ENCODE measurements around the gene PRRT1.
"Not testable (repeated sequence)": the region's sequence is repeated elsewhere in the genome, so short reads cannot be mapped to it uniquely, and the experiment has no call there.

The PRRT1 gene

GRCh38 chr6:32149092-32149755 lies 2.5 kb downstream of the PRRT1 start:
- DNase-seq: no peak

- no peak for DNase-seq
These were observed 3.2 kb downstream of the PRRT1 start for GRCh38 chr6:32148289-32149091.

GRCh38 chr6:32147401-32148132 lies 4.2 kb downstream of the PRRT1 start:
- no peak for DNase-seq

- no peak for DNase-seq
These were observed 5.1 kb downstream of the PRRT1 start for GRCh38 chr6:32146687-32147086.

GRCh38 chr6:32146287-32146686 lies 5.5 kb downstream of the PRRT1 start:
- no peak for DNase-seq

- DNase-seq: not testable (repeated sequence)
These were observed 7.5 kb downstream of the PRRT1 start for GRCh38 chr6:32144238-32144637.

- DNase-seq: no peak
These were observed 11.2 kb downstream of the PRRT1 start for GRCh38 chr6:32140420-32141046.

- no peak for DNase-seq
These were observed 12.1 kb downstream of the PRRT1 start for GRCh38 chr6:32139590-32139989.

GRCh38 chr6:32137454-32137853 lies 14.3 kb downstream of the PRRT1 start:
- DNase-seq: no peak

GRCh38 chr6:32133786-32134185 lies 18.0 kb downstream of the PRRT1 start:
- no peak for DNase-seq

GRCh38 chr6:32132110-32132509 lies 19.6 kb downstream of the PRRT1 start:
- DNase-seq: no peak

- no peak for DNase-seq
These were observed 20.2 kb downstream of the PRRT1 start for GRCh38 chr6:32131439-32131948.

- DNase-seq: no peak
These were observed 22.2 kb downstream of the PRRT1 start for GRCh38 chr6:32129297-32130088.

- no peak for DNase-seq
These were observed 22.9 kb downstream of the PRRT1 start for GRCh38 chr6:32128751-32129296.

GRCh38 chr6:32127717-32128592 lies 23.8 kb downstream of the PRRT1 start, which contains the start of gene ATF6B:
Gene ATF6B, minus strand, starts transcription at chr6:32128246. Its CDS starts 39 bp downstream, at chr6:32128207.
- DNase-seq: peak; percentile 93

- no peak for DNase-seq
These were observed 24.4 kb downstream of the PRRT1 start for GRCh38 chr6:32127409-32127716.

- no peak for DNase-seq
These were observed 24.9 kb downstream of the PRRT1 start for GRCh38 chr6:32126880-32127279.

GRCh38 chr6:32123681-32124080 lies 28.1 kb downstream of the PRRT1 start:
- DNase-seq: no peak

GRCh38 chr6:32120573-32121059 lies 31.1 kb downstream of the PRRT1 start:
- no peak for DNase-seq

- DNase-seq: no peak
These were observed 32.7 kb downstream of the PRRT1 start for GRCh38 chr6:32118782-32119628.
